Measurements from ENCODE around the gene GPX8. TPM values are rescaled to one million over a fixed set of nuclear protein-coding genes. Genes with fewer than 3 reads are reported as not detected.

Gene GPX8
- total and polyA plus RNA-seq, 9 of the 15 experiments (the other 6 are each of a cell fraction or from before 2014, with no cell fraction given), result 0.62 to 1.8 (median 1.2) TPM

DNA sequence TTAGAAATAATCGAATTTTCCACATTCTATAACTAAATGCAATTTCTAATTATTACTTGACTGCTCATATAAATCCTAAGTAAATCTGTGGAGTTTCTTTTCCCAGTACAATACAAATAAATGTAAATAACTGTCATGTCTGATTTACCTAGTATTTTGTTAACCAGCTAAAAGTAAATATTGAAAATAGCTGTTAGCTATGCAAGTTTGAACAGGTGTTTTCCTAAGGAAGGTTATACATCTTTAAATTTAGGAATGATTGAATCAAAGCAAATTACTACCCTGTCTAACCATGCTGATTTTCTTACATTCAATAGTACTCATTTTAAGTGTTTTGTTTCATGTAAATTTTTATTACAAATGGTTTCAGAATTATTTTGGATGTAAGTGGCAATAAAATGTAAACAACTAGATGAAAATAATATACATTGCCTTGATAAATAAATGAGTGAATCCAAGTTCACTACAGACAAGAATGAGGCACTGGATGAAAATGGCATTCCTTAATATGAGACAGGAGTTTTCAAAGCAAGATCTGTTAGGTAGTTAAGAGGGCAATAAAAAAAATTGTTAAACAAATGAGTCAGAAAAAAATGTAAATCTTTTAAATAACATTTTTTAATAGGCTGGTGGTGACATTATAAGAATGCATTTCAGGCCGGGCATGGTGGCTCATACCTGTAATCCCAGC lies 51.4 kb downstream of the GPX8 start:
- ATAC-seq (no peak), DNase-seq (ENCODE audit: extremely low read depth in 1 of 4, low spot score in 3 of 4) (no peak), FAIRE-seq (no peak)
- H3K27ac ChIP-seq (ENCODE audit: extremely low read depth, low read depth, low read length), result no peak overlapping the region
- 7% methylated on average over 2 of the region's 2 CpGs for WGBS (ENCODE audit: insufficient coverage, low coverage, missing lambda C conversion rate)
- no peaks in the 10 kb centered on the region for H3K36me3 ChIP-seq (ENCODE audit: control insufficient read depth, insufficient read depth, low read length)
- POLR2A ChIA-PET, result interaction anchor here (0.5 kb wide), 1 partner anchor 64 kb away, joined by 3 read pairs; no protein-coding TSS in a partner anchor
- H3K4me3 ChIP-seq, result no peak overlapping the region
- H3K79me2 ChIP-seq (ENCODE audit: control insufficient read depth, insufficient read depth, low read length), result no peaks in the 10 kb centered on the region
- no peaks in the 10 kb centered on the region for H3K9me1 ChIP-seq (ENCODE audit: control insufficient read depth, insufficient read depth, low read length)
- H3K4me2 ChIP-seq (ENCODE audit: insufficient read depth, low read length), result no peak overlapping the region
- no peaks in the 10 kb centered on the region for H4K20me1 ChIP-seq (replicated peaks; ENCODE audit: control insufficient read depth, insufficient read depth, low read length)
- H3K27me3 ChIP-seq (ENCODE audit: control insufficient read depth in 2 of 2, insufficient read depth in 2 of 2, low read length in 2 of 2), result peaks cover 8 to 10% of the 10 kb centered on the region in 2 experiments
- H3K9ac ChIP-seq (ENCODE audit: insufficient read depth in 1 of 2, low read depth in 2 of 2, low read length in 2 of 2), result no peak overlapping the region
- H3K4me1 ChIP-seq (replicated peaks in 1 of 2; ENCODE audit: control insufficient read depth in 2 of 2, insufficient read depth in 2 of 2, low read length in 2 of 2), result no peaks in the 10 kb centered on the region
- intact Hi-C loops (cut with micrococcal nuclease) (no loop called here), in situ Hi-C loops (cut with MboI) (no loop called here)
- CTCF ChIA-PET (ENCODE audit: low intra/inter-chr PET ratio), result no interaction called here
- TF ChIP-seq PYGO2 (tag; IDR thresholded peaks at IDR 0.05) (no peak), MCM2 (IDR thresholded peaks at IDR 0.05; ENCODE audit: low read depth) (no peak), ZNF121 (CRISPR knock-in tag; conservative IDR thresholded peaks at IDR 0.05) (no peak), ZNF512 (tag; IDR thresholded peaks at IDR 0.05) (no peak), MAZ (CRISPR knock-in tag; conservative IDR thresholded peaks at IDR 0.05 in 1 of 2, IDR thresholded peaks at IDR 0.05 in 1 of 2) (no peak), ZNF12 (CRISPR knock-in tag; IDR thresholded peaks at IDR 0.05) (no peak), SMAD1 (IDR thresholded peaks at IDR 0.05; ENCODE audit: low read depth, low read length, partially characterized antibody) (no peak), JUNB (CRISPR knock-in tag; conservative IDR thresholded peaks at IDR 0.05) (no peak), TEAD1 (CRISPR knock-in tag; IDR thresholded peaks at IDR 0.05) (no peak), ETS2 (tag; IDR thresholded peaks at IDR 0.05; ENCODE audit: borderline replicate concordance, poor library complexity, severe bottlenecking) (no peak), TAL1 (IDR thresholded peaks at IDR 0.05) (no peak), ZNF140 (CRISPR knock-in tag; IDR thresholded peaks at IDR 0.05) (no peak), NR2F6 (CRISPR knock-in tag; IDR thresholded peaks at IDR 0.05) (no peak), XRCC4 (IDR thresholded peaks at IDR 0.05; ENCODE audit: extremely low read depth, insufficient read depth, insufficient read length) (no peak), ZKSCAN8 (CRISPR knock-in tag; IDR thresholded peaks at IDR 0.05) (no peak), ZNF224 (CRISPR knock-in tag; IDR thresholded peaks at IDR 0.05) (no peak), BACH1 (tag; IDR thresholded peaks at IDR 0.05) (no peak), ZKSCAN3 (CRISPR knock-in tag; IDR thresholded peaks at IDR 0.05) (no peak), NONO (IDR thresholded peaks at IDR 0.05; ENCODE audit: low read depth in 2 of 2, low read length in 1 of 2) (no peak)
- no peaks in the 10 kb centered on the region; the same call in 1 of the 2 replicates for H3K9me3 ChIP-seq (replicated peaks; ENCODE audit: control insufficient read depth, insufficient read depth, low read depth, low read length)
- BruUV-seq (replicated peaks), result no TSS peak
- no peak overlapping the region for H2AFZ ChIP-seq (ENCODE audit: low read depth, low read length)
